Gastrocnemius medialis (tissue), 4 donors: ENCODE measurements around the gene MRM3.

Experiments used
- CTCF ChIP-seq, 5 experiments: fragments of 450-650 bp in 3 of 5; fragments of 200-600 bp in 2 of 5; sonication (generic) in 2 of 5; IDR thresholded peaks in 4 of 5; conservative IDR thresholded peaks in 1 of 5; 1 replicate in 4 of 5; 2 replicates in 1 of 5; pipeline ENCODE4 v1.5.1; 2016 to 2019; ENCODE audit warnings: antibody characterized with exemption in 5 of 5, mild to moderate bottlenecking in 3 of 5, moderate library complexity in 3 of 5
- POLR2A ChIP-seq, 2 donors: fragments of 450-650 bp; IDR thresholded peaks; one replicate each; pipeline ENCODE4 v1.6.1; 2017; ENCODE audit warnings: antibody characterized with exemption in 2 of 2, mild to moderate bottlenecking in 2 of 2, moderate library complexity in 2 of 2

DNA sequence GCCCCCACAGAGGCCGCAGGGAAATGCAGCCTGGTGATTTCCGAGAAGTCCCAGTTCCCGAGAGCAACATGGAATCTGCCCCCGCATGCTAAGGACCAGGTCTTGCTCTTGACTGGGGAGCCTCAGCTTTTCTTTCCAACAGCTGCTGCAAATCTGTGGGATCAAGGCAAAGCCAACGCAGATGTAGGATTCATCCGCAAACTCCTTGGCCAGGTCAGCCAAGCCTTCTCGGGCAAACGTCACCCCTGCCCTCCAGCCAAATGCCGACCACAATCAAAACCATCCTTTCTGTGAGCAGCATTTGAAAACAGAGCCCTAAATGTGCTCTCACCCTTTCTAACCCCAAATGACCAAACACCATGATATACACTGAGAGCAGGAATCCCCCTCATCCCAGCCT is 54.0 kb downstream of the MRM3 start:
- TF ChIP-seq CTCF (IDR thresholded peaks at IDR 0.05 in 4 of 5, conservative IDR thresholded peaks at IDR 0.05 in 1 of 5) (no peak), POLR2A (IDR thresholded peaks at IDR 0.05) (no peak)
